Skin of body (tissue), 2 donors: ENCODE measurements around the gene CD8A. TPM values are rescaled to one million over a fixed set of nuclear protein-coding genes. Genes with fewer than 3 reads are reported as not detected.
"Not testable (repeated sequence)": the region's sequence is repeated elsewhere in the genome, so short reads cannot be mapped to it uniquely, and the experiment has no call there.

Experiments
- DNase-seq: peaks from one replicate; lab custom pipeline; 2025; lab: John Stamatoyannopoulos, UW
- total RNA-seq: library from RNA; depleted of rRNA; stranded (reverse); fragments of >200 nt; gene quantifications from one replicate; pipeline ENCODE4 v1.2.3, GENCODE V29; 2014

CD8A gene
- total RNA-seq, 1 donor from 2014 or later, result not detected

DNA sequence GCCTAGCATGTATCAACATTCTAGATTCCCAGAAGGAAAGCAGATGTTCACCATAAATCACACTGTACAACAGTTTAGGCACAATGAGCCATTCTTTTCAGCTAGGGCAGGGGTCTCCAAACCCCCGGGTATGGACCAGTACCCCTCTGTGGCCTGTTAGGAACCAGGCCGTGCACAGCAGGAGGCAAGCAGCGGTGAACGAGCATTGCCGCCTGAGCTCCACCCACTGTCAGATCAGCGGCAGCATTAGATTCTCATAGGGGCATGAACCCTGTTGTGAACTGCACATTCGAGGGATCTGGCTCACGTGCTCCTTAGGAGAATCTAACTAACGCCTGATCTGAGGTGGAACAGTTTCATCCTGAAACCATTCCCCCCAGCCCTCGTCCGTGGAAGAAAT lies 50.8 kb downstream of the CD8A start:
- DNase-seq, result not testable (repeated sequence)

GRCh38 chr2:86739485-86739884 lies 51.2 kb downstream of the CD8A start:
- not testable (repeated sequence) for DNase-seq

GRCh38 chr2:86734896-86735295 lies 55.8 kb downstream of the CD8A start:
- DNase-seq, result not testable (repeated sequence)

Other genes starting within 250 kb of the CD8A start
- gene CHMP3, start 227.5 kb downstream of the CD8A start, total RNA-seq, result 46.2 TPM
- gene RNF103, start 167.0 kb downstream of the CD8A start, total RNA-seq, result 27.7 TPM
- gene RMND5A, start 70.6 kb downstream of the CD8A start, total RNA-seq, result 56.9 TPM
- gene CD8B, start 71.0 kb upstream of the CD8A start, total RNA-seq, result 0.59 TPM
- 5.6 TPM for gene RGPD1, start 151.2 kb upstream of the CD8A start, total RNA-seq
- gene PLGLB1, start 230.9 kb upstream of the CD8A start, total RNA-seq, result 5.4 TPM